NCI-H69 (cell line): ENCODE data around the gene HSPB7.
"Not testable (repeated sequence)": the region's sequence is repeated elsewhere in the genome, so short reads cannot be mapped to it uniquely, and the experiment has no call there.

Experiments used
- DNase-seq: peaks from one replicate; lab custom pipeline; 2025; lab: John Stamatoyannopoulos, UW

HSPB7 gene

GRCh38 chr1:16017461-16018303, at the start of gene HSPB7:
HSPB7 (minus strand) TSS chr1:16018043; CDS start chr1:16017963, 80 bp downstream.
- DNase-seq, result peak; percentile 31

GRCh38 chr1:16067127-16067768, 49.4 kb upstream of the HSPB7 start:
- peak; percentile 53 for DNase-seq

GRCh38 chr1:16066245-16066644, 48.4 kb upstream of the HSPB7 start:
- DNase-seq, result no peak

- DNase-seq, result no peak
Measured at GRCh38 chr1:16065269-16065576, 47.4 kb upstream of the HSPB7 start.

- peak; percentile 10 for DNase-seq
Measured at GRCh38 chr1:16064536-16065268, 46.9 kb upstream of the HSPB7 start.

GRCh38 chr1:16063921-16064320, 46.1 kb upstream of the HSPB7 start:
- DNase-seq, result no peak

- no peak for DNase-seq
Measured at GRCh38 chr1:16063226-16063829, 45.5 kb upstream of the HSPB7 start.

- not testable (repeated sequence) for DNase-seq
Measured at GRCh38 chr1:16062687-16063075, 44.8 kb upstream of the HSPB7 start.

- not testable (repeated sequence) for DNase-seq
Measured at GRCh38 chr1:16061989-16062686, 44.3 kb upstream of the HSPB7 start.

- no peak for DNase-seq
Measured at GRCh38 chr1:16061266-16061665, 43.4 kb upstream of the HSPB7 start.

GRCh38 chr1:16058394-16059120, 40.7 kb upstream of the HSPB7 start:
- DNase-seq, result not testable (repeated sequence)

- DNase-seq, result not testable (repeated sequence)
Measured at GRCh38 chr1:16057314-16057915, 39.6 kb upstream of the HSPB7 start.

GRCh38 chr1:16056521-16056912, 38.7 kb upstream of the HSPB7 start:
- not testable (repeated sequence) for DNase-seq

- peak; percentile 80 for DNase-seq
Measured at GRCh38 chr1:16055613-16056520, 38.0 kb upstream of the HSPB7 start.

- no peak for DNase-seq
Measured at GRCh38 chr1:16054598-16055540, 37.0 kb upstream of the HSPB7 start.

- no peak for DNase-seq
Measured at GRCh38 chr1:16053781-16054502, 36.1 kb upstream of the HSPB7 start.

GRCh38 chr1:16051949-16052348, 34.1 kb upstream of the HSPB7 start:
- not testable (repeated sequence) for DNase-seq

- no peak for DNase-seq
Measured at GRCh38 chr1:16051039-16051438, 33.2 kb upstream of the HSPB7 start.
